WTC11 (cell line): ENCODE results near the gene PTPRN2. TPM values are rescaled to one million over a fixed set of nuclear protein-coding genes. Genes with fewer than 3 reads are reported as not detected.

Experiments
- ATAC-seq: fragments of 200-7000 bp; cut with Tn5 transposase; 2 replicates; pipeline ENCODE4 v1.10.0; 2021; ENCODE audit warnings: mild to moderate bottlenecking, moderate library complexity
- CTCF ChIA-PET: fragments of 300-600 bp; sonication (Branson Sonifier 250); formaldehyde crosslinking; loops from one replicate; lab custom pipeline; 2021; ENCODE audit warnings: antibody characterized with exemption; lab: Charles Lee
- POLR2A ChIA-PET: fragments of 350-600 bp; sonication (Branson Sonifier 250); formaldehyde crosslinking; loops from one replicate; lab custom pipeline; 2021; ENCODE audit warnings: antibody characterized with exemption; lab: Charles Lee
- DNase-seq: peaks from one replicate; pipeline ENCODE4 v3.0.0; 2021; ENCODE audit warnings: low spot score
- H3K27ac Mint-ChIP-seq: 2 replicates; pipeline ENCODE4 v1.8.0; 2021; ENCODE audit warnings: mixed read lengths
- H3K27me3 Mint-ChIP-seq: 2 replicates; pipeline ENCODE4 v1.8.0; 2021; ENCODE audit warnings: low read depth, mild to moderate bottlenecking, moderate library complexity, mixed read lengths
- H3K36me3 Mint-ChIP-seq: 2 replicates; pipeline ENCODE4 v1.8.0; 2021; ENCODE audit warnings: mixed read lengths
- H3K4me1 Mint-ChIP-seq: 2 replicates; pipeline ENCODE4 v1.8.0; 2022; ENCODE audit warnings: mixed read lengths
- H3K4me3 Mint-ChIP-seq: 2 replicates; pipeline ENCODE4 v1.8.0; 2021; ENCODE audit warnings: mild to moderate bottlenecking, moderate library complexity, mixed read lengths
- H3K9me3 Mint-ChIP-seq: 2 replicates; pipeline ENCODE4 v1.8.0; 2021; ENCODE audit warnings: mixed read lengths
- CDX4 ChIP-seq: fragments of 250-450 bp; sonication (Bioruptor Pico); IDR thresholded peaks from 2 replicates; pipeline ENCODE4 v1.9.0; 2021; ENCODE audit warnings: moderate library complexity, mild to moderate bottlenecking, inconsistent platforms, borderline replicate concordance
- CREM ChIP-seq: sonication (generic); formaldehyde crosslinking; IDR thresholded peaks from 2 replicates; pipeline ENCODE4 v1.8.1; 2022; ENCODE audit warnings: mild to moderate bottlenecking, missing genetic modification reagents, moderate library complexity
- E2F5 ChIP-seq: sonication (generic); formaldehyde crosslinking; IDR thresholded peaks from 2 replicates; pipeline ENCODE4 v1.8.1; 2022; ENCODE audit warnings: mild to moderate bottlenecking, moderate library complexity, missing genetic modification reagents
- ELF4 ChIP-seq: sonication (generic); formaldehyde crosslinking; IDR thresholded peaks from 2 replicates; pipeline ENCODE4 v1.8.1; 2022; ENCODE audit warnings: low read depth, mild to moderate bottlenecking, moderate library complexity, missing genetic modification reagents
- EMX1 ChIP-seq: fragments of 250-450 bp; sonication (Bioruptor Pico); IDR thresholded peaks from 2 replicates; pipeline ENCODE4 v1.8.0; 2021; ENCODE audit warnings: mild to moderate bottlenecking
- FOXP4 ChIP-seq: sonication (generic); formaldehyde crosslinking; IDR thresholded peaks from 2 replicates; pipeline ENCODE4 v1.8.0; 2022; ENCODE audit warnings: mild to moderate bottlenecking, missing genetic modification reagents
- GABPB1 ChIP-seq: sonication (generic); formaldehyde crosslinking; IDR thresholded peaks from 2 replicates; pipeline ENCODE4 v1.8.1; 2023; ENCODE audit warnings: mild to moderate bottlenecking, missing genetic modification reagents
- IRF1 ChIP-seq: sonication (generic); formaldehyde crosslinking; IDR thresholded peaks from 2 replicates; pipeline ENCODE4 v1.8.0; 2023; ENCODE audit warnings: missing genetic modification reagents
- JUN ChIP-seq: sonication (generic); formaldehyde crosslinking; IDR thresholded peaks from 2 replicates; pipeline ENCODE4 v1.8.0; 2023; ENCODE audit warnings: mild to moderate bottlenecking, missing genetic modification reagents
- OVOL2 ChIP-seq: fragments of 250-450 bp; sonication (Bioruptor Pico); IDR thresholded peaks from 2 replicates; pipeline ENCODE4 v1.9.0; 2021; ENCODE audit warnings: mild to moderate bottlenecking, borderline replicate concordance
- RELA ChIP-seq: sonication (generic); formaldehyde crosslinking; IDR thresholded peaks from 2 replicates; pipeline ENCODE4 v1.8.1; 2022; ENCODE audit warnings: missing genetic modification reagents, mild to moderate bottlenecking, borderline replicate concordance
- SP1 ChIP-seq: sonication (generic); formaldehyde crosslinking; conservative IDR thresholded peaks from 2 replicates; pipeline ENCODE4 v1.8.1; 2022; ENCODE audit warnings: missing genetic modification reagents
- TEAD1 ChIP-seq: sonication (generic); formaldehyde crosslinking; IDR thresholded peaks from 2 replicates; pipeline ENCODE4 v1.8.0; 2022; ENCODE audit warnings: mild to moderate bottlenecking, missing genetic modification reagents
- ZBTB21 ChIP-seq: sonication (generic); formaldehyde crosslinking; IDR thresholded peaks from 2 replicates; pipeline ENCODE4 v1.8.1; 2023; ENCODE audit warnings: mild to moderate bottlenecking, missing genetic modification reagents, borderline replicate concordance
- ZNF138 ChIP-seq: sonication (generic); formaldehyde crosslinking; conservative IDR thresholded peaks from 2 replicates; pipeline ENCODE4 v1.8.1; 2022; ENCODE audit warnings: mild to moderate bottlenecking, moderate library complexity, missing genetic modification reagents
- ZNF263 ChIP-seq: sonication (generic); formaldehyde crosslinking; IDR thresholded peaks from 2 replicates; pipeline ENCODE4 v1.8.1; 2022; ENCODE audit warnings: low read depth, mild to moderate bottlenecking, moderate library complexity, missing genetic modification reagents
- ZNF532 ChIP-seq: fragments of 250-450 bp; sonication (Bioruptor Pico); IDR thresholded peaks from 2 replicates; pipeline ENCODE4 v1.9.0; 2021; ENCODE audit warnings: mild to moderate bottlenecking, borderline replicate concordance
- total RNA-seq: library from RNA; stranded (reverse); gene quantifications from 3 replicates; pipeline ENCODE4 v1.2.3, GENCODE V29; 2021

The PTPRN2 gene
- total RNA-seq, 1 experiment from 2014 or later = 4.7 TPM

- TF ChIP-seq CDX4 (CRISPR knock-in tag) = no peak
- TF ChIP-seq FOXP4 (CRISPR knock-in tag) = no peak
- no peak for TF ChIP-seq ZBTB21 (CRISPR knock-in tag)
- no peak for TF ChIP-seq IRF1 (CRISPR knock-in tag)
- no peak for TF ChIP-seq E2F5 (CRISPR knock-in tag)
- no peak for TF ChIP-seq EMX1 (CRISPR knock-in tag)
- no peak for TF ChIP-seq ZNF138 (CRISPR knock-in tag)
- TF ChIP-seq OVOL2 (CRISPR knock-in tag) = no peak
- TF ChIP-seq ELF4 (CRISPR knock-in tag) = no peak
- TF ChIP-seq, all 79 proteins: peak for 0
- Mint-ChIP-seq H3K4me3 (no peak overlapping the region), H3K4me1 (peaks cover 4% of the 10 kb centered on the region; the same call in 1 of the 2 replicates), H3K9me3 (peaks cover 6% of the 10 kb centered on the region), H3K27me3 (no peaks in the 10 kb centered on the region), H3K36me3 (peaks cover 4% of the 10 kb centered on the region; the same call in 1 of the 2 replicates), H3K27ac (no peak overlapping the region)
- ChIA-PET POLR2A (no interaction called here), CTCF (no interaction called here)
- ATAC-seq (no peak), DNase-seq (no peak)
Measured at GRCh38 chr7:158246960-158247673, 340.5 kb downstream of the PTPRN2 start.

- ATAC-seq (no peak), DNase-seq (no peak)
- no peak overlapping the region for H3K4me3 Mint-ChIP-seq
- H3K9me3 Mint-ChIP-seq = peaks cover 10% of the 10 kb centered on the region
- H3K36me3 Mint-ChIP-seq = peaks cover 8% of the 10 kb centered on the region; the same call in 1 of the 2 replicates
- H3K27me3 Mint-ChIP-seq = no peaks in the 10 kb centered on the region
- H3K4me1 Mint-ChIP-seq = peaks cover 4% of the 10 kb centered on the region; the same call in 1 of the 2 replicates
- TF ChIP-seq JUN = no peak
- TF ChIP-seq CREM (CRISPR knock-in tag) = no peak
- no peak for TF ChIP-seq ZNF263 (CRISPR knock-in tag)
- TF ChIP-seq GABPB1 (CRISPR knock-in tag) = no peak
- TF ChIP-seq RELA (CRISPR knock-in tag) = no peak
- TF ChIP-seq ZNF138 (CRISPR knock-in tag) = no peak
- no peak for TF ChIP-seq SP1 (CRISPR knock-in tag)
- no peak for TF ChIP-seq TEAD1 (CRISPR knock-in tag)
- no peak for TF ChIP-seq ZNF532 (CRISPR knock-in tag)
- no peak overlapping the region for H3K27ac Mint-ChIP-seq
- ChIA-PET POLR2A (no interaction called here), CTCF (no interaction called here)
Measured at GRCh38 chr7:158246272-158246959, 341.2 kb downstream of the PTPRN2 start.
